ENCODE data around the gene IGHMBP2.

- TF ChIP-seq TAF1 (IDR thresholded peaks at IDR 0.05; ENCODE audit: low read depth, low read length) = no peak
- TF ChIP-seq POLR2AphosphoS5 (IDR thresholded peaks at IDR 0.05; ENCODE audit: low read depth, low read length) = no peak
- no peak for TF ChIP-seq POLR2A (IDR thresholded peaks at IDR 0.05; ENCODE audit: low read depth, low read length)
- no peak for TF ChIP-seq SPI1 (IDR thresholded peaks at IDR 0.05; ENCODE audit: low read depth, low read length)
- no peak for TF ChIP-seq POU2F2 (IDR thresholded peaks at IDR 0.05; ENCODE audit: low read depth, low read length)
These were observed 60.1 kb downstream of the IGHMBP2 start for GRCh38 chr11:68963779-68964178.

Measured in GM12891 (cell line).